Measurements from ENCODE around the gene SLC38A1.
"Not testable (repeated sequence)": the region's sequence is repeated elsewhere in the genome, so short reads cannot be mapped to it uniquely, and the experiment has no call there.

SLC38A1 gene

GRCh38 chr12:46201284-46201789 lies 67.5 kb downstream of the SLC38A1 start:
- no peak for DNase-seq

- no peak for DNase-seq
These were observed 68.3 kb downstream of the SLC38A1 start for GRCh38 chr12:46200551-46200950.

GRCh38 chr12:46198913-46199312 lies 69.9 kb downstream of the SLC38A1 start:
- DNase-seq = no peak

- no peak for DNase-seq
These were observed 71.0 kb downstream of the SLC38A1 start for GRCh38 chr12:46197883-46198282.

DNA sequence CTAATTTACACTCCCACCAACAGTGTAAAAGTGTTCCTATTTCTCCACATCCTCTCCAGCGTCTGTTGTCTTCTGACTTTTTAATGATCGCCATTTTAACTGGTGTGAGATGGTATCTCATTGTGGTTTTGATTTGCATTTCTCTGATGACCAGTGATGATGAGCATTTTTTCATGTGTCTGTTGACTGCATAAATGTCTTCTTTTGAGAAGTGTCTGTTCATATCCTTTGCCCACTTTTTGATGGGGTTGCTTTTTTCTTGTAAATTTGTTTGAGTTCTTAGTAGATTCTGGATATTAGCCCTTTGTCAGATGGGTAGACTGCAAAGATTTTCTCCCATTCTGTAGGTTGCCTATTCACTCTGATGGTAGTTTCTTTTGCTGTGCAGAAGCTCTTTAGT lies 78.3 kb downstream of the SLC38A1 start:
- DNase-seq = not testable (repeated sequence)

GRCh38 chr12:46188170-46188569 lies 80.7 kb downstream of the SLC38A1 start:
- no peak for DNase-seq

- no peak for DNase-seq
These were observed 81.8 kb downstream of the SLC38A1 start for GRCh38 chr12:46187023-46187422.

DNA sequence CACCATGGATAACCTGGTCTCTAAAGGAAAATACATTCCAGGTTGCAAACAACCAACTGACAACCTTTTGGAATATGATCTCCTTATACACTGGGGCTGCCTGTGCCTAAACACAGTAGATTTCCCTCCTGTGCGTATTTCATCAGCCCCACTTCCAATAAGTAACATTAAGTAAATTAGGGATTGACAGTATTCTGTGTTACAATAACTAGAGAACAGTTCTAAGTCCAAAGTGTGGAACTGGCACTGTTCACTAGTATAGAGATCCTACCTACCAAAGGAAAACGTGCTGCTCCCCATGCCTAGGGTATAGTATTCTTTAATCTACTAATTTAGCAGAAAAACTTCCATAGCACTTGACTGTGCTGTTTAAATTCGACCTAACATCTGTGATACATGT lies 82.8 kb downstream of the SLC38A1 start:
- no peak for DNase-seq

- no peak for DNase-seq
These were observed 83.2 kb downstream of the SLC38A1 start for GRCh38 chr12:46185686-46186085.

DNA sequence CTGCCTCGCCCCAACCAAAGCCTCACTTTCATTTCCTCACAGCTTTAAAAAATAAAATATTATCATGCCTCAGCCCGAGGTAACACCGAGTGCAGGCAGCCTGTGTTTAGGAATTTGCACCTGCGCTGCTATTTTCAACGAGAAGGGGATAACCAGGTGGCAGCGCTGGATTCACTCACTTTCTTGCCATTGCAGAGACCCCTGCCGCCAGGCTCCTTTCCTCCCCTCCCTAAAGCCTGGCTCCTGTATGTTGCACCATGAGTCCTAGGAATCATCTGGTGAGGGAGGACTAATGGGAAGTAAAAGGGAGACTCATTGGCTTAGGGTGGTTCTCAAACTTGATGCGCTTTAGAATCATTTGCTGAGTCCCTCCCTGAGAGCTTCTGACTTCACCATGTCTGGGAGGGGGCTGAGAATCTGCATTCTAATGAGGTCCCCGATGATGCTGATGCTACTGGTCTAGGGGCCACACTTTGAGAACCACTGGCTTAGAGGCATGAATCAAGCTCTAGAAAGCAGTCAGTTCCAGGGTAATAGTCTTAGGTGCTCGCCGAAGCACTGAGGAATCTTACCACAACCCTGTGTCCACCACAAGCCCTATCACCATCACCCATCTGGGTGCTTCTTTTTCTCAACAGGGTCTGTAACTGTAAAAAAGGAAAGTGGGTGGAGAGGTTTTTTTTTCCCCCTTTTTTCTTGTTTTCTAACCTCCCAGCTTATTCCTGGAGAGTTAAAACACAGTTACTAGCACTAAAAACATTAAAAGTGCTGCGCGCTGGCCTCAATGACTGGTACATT lies 83.8 kb downstream of the SLC38A1 start:
- no peak for DNase-seq

DNA sequence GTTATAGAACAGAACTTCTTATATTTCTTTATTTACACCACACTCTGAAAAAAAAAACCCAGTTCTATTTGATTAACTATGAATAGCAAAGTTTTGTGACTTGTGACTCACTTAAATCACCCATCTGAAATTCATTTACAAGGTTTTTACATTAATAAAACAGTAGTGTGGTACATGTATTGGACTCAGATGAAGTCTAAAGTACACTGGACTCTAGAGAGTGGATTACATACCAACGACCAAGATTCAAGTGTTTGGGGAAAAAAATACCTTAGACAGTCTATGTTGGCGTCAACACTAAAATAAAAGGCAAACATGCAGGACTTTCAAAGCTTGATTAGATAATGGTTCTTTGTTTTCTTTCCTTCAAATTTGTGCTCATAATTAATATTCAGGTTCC lies 85.7 kb downstream of the SLC38A1 start:
- DNase-seq = no peak

GRCh38 chr12:46181465-46181864 lies 87.4 kb downstream of the SLC38A1 start:
- DNase-seq = no peak

DNA sequence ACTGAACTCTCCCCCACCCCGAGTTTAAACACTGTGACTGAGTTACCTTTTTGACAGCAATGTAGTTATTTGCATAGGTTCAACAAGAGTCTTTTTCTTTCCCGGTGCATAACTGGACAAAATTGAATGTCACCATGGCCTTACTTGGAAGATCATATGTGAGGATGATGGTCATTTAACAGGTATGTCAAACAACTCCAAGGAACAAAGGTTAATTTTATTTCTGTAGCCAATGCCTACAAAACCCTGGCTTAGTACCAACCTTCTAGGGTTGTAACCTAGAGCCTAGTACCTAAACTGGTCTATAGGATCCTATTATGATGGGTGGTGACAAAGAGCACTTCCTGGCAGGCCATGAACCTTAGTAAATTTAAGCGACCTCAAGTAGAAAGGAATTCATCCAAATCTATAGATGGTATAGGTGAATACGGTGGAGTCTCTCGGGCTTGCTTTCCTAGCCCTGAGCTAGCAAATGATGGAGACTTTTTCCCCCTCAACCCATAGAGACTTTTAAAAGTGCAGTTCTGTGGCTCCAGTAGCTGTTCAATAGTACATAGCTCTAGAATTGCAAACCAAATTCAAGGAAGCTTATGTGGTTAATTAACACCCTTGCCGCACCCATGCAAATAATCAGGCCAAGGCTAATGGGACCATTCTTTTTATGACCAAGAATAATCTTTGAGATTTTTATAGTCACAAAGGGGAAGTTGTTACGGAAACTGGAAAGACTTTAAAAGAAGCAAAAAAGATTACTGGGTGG lies 89.0 kb downstream of the SLC38A1 start:
- DNase-seq = no peak

GRCh38 chr12:46177837-46178608 lies 90.8 kb downstream of the SLC38A1 start:
- DNase-seq = no peak

DNA sequence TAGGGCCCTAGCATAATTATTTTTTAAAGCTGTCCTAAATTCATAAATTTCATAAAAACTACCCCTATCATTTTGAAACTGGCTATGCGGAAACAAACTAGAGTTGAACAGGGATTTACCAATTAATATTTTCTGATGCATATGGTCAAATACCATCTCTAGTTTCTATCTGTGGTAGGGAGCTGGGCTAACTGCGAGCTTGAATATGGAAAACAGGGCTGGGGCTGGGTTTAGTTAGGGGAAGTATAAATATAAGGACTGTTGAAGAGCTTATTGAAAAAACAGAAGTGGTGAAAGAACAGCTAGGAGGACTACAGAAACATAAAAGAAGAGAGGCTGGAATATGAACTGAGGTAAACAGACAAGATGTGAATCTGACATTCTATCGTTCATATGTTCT lies 91.8 kb downstream of the SLC38A1 start:
- DNase-seq = no peak

DNA sequence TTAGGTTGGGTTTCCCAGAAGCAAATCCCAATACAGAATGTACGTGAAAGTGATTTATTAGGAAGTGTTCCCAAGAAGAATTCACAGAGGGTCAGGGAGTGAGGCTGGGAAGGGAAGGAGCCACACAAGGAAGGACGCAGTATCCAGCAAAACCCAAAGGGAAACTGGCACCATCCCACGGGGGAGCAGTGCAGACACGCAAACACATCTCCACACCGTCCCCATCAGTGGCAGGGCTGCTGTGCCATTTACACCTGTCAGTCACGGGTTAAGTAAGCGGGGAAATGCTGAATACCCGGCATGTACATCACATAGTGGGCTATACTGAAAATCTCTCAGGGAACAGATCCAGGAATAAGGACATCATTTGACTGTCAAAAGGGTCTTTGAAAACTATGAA lies 93.9 kb downstream of the SLC38A1 start:
- no peak for DNase-seq

DNA sequence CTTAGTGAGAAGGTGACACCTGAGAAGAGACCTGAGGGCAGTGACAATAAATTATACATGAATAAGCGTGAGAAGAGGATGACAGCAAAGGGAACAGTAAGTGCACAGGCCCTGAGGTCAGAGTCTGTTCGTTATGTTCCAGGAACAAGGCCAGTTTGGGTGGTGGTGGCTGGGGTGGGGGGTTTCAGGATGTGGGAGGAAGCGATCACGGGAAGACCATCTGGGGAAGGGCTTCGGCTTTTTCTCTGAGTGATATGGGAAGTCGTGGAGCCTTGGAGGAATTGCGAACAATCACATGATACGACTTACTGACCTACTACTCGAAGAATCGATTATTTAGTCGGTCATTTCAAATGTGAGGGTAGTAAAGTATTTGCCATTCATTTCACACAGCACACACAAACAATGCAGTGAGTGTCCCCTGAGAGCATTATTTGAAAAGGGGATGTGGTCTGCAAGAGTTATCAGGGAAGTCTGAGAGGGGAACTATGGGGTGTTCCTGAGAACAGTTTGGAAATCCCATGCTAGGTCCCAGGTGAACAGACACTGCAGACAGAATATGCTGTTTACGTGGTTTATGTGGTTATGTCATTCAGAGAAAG lies 94.7 kb downstream of the SLC38A1 start:
- DNase-seq = no peak

- DNase-seq = no peak
These were observed 100.4 kb downstream of the SLC38A1 start for GRCh38 chr12:46168426-46168825.

- no peak for DNase-seq
These were observed 101.4 kb downstream of the SLC38A1 start for GRCh38 chr12:46167412-46167811.

DNA sequence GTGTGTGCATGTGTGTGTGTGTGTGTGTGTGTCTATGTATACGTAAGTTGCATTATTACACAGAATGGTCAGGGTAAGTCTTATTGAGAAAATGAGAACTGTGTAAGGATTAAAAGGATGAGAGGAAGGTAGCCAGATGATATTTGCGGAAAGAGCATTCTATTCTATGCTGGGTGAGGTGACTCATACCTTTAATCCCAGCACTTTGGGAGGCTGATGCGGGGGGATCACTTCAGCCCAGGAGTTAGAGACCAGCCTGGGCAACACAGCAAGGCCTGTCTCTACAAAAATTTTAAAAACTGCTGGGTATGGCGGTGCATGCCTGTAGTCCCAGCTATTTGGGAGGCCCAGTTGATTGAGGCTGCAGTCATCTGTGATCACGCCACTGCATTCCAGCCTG lies 103.7 kb downstream of the SLC38A1 start:
- no peak for DNase-seq

GRCh38 chr12:46164186-46164761 lies 104.6 kb downstream of the SLC38A1 start:
- no peak for DNase-seq

DNA sequence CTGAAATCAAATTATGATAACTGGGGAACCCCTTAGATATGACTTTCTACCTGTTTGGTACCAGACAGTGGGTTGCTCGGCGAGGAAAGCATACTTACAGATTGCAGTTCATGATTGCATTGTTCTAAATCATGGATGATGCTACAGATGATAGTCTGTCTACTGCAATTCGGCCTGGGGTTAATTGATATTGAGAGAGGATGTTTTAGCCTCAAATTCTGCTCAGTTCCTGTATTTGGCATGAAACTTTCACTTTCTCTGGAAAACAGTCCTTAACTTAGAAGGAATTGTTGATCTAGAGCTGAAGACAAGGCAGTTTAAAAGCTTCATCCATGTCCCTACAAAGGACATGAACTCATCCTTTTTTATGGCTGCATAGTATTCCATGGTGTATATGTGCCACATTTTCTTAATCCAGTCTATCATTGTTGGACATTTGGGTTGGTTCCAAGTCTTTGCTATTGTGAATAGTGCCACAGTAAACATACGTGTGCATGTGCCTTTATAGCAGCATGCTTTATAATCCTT lies 106.2 kb downstream of the SLC38A1 start:
- DNase-seq = not testable (repeated sequence)
